GM19438 (cell line): ENCODE data around the gene TSNAXIP1.

Experiments
- ATAC-seq: cut with Tn5 transposase; IDR thresholded peaks from one replicate; pipeline ENCODE4 v1.9.1; 2021; ENCODE audit warnings: low read depth; ENCODE audit not compliant: unreplicated experiment

TSNAXIP1 gene

GRCh38 chr16:67806428-67807147, at the start of gene TSNAXIP1, which contains the start of gene RANBP10:
TSNAXIP1 (plus strand) TSS chr16:67806889; CDS start chr16:67807150, 261 bp downstream.
RANBP10 (minus strand) TSS chr16:67806560; CDS start chr16:67806536, 24 bp downstream.
- ATAC-seq: peak; percentile 93

- no peak for ATAC-seq
Observed at GRCh38 chr16:67758006-67758405, 48.7 kb upstream of the TSNAXIP1 start.

DNA sequence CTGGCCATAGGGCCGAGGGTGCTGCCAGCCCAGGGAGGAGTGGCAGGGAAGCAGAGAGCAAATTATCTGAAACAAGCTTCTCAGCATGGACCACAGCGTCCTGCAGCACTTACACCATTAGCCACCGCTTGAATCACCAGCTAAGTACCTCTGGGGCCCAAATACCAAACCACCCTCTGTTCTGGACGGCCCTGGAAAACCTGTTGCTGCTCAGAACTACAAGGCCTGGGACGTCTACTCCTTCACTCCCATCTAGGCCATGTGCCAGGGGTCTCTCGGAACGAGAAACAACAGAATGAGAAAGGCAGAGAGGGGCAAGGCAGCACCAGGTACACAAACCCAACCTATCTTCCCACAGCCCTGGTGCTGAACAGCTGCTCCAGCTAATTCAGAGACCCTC, 47.7 kb upstream of the TSNAXIP1 start:
- no peak for ATAC-seq

GRCh38 chr16:67760206-67760955, 46.3 kb upstream of the TSNAXIP1 start:
- ATAC-seq: no peak

GRCh38 chr16:67760956-67761230, 45.8 kb upstream of the TSNAXIP1 start:
- ATAC-seq: no peak

DNA sequence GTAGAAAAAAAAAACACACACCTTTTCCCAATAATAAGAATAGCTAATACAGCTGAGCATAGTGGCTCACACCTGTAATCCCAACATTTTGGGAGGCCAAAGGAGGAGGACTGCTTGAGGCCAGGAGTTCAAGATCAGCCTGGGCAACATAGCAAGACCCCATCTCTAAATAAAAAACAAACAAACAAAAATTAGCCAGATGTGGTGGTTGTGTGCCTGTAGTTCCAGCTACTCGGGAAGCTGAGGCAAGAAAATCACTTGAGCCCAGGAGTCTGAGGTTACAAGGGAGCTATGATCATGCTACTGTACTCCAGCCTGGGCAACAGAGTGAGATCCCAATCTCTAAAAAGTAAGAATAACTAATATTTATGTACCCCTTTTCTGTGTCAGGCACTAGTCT, 44.8 kb upstream of the TSNAXIP1 start:
- ATAC-seq: no peak

- no peak for ATAC-seq
Observed at GRCh38 chr16:67762385-67762784, 44.3 kb upstream of the TSNAXIP1 start.

GRCh38 chr16:67763066-67763465, 43.6 kb upstream of the TSNAXIP1 start:
- no peak for ATAC-seq

DNA sequence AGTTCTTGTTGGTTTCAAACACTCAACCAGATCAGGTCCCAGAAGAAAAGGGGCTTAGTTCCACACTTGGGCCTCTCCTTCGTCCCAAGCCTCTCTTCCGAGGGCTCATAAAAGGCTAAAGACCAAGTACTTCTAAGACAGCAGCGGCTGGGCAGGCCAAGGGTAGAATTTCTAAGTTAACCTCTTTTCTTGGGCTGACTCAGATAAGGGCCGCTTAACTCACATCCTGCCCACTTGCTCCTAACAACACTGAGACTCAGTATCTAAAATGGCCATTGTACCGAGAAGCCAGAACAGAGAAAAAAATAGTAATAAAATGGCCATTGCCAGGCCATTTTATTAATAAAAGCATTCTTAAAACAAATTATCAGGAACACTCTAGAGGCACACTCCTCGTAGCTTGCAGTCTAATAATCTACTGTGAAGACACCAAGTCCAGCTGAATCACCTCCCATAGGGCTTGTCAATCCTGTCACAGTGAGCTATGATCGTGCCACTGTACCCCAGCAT, 42.5 kb upstream of the TSNAXIP1 start:
- ATAC-seq: no peak

GRCh38 chr16:67766291-67766690, 40.4 kb upstream of the TSNAXIP1 start:
- no peak for ATAC-seq

- no peak for ATAC-seq
Observed at GRCh38 chr16:67767953-67768352, 38.7 kb upstream of the TSNAXIP1 start.

DNA sequence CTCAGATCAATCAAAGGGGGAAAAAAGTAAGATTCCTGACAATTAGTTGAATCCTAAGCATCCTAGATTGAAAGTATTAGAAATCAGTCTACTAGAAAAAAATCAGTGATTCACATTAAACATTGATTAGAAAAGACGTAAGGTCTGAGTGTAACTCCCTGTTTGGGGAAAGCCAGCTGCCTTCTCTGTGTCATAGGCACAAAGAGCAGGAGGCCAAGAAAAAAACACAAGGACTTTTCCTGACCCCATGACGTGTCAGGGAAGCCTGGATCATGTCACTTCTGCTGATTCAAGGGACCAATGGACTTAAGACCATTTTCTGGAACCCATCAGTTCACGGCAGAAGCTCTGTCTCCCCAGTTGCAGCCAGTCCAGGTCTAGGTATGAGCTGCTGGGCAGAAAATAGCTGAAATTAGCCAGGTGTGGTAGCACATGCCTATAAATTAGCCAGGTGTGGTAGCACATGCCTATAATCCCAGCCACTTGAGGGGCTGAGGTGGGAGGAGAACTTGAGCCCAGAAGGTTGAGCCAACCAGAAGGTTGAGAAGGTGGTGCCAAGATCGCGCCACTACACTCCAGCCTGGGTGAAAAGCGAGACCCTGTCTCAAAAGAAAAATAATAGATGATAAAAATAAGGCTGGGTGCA, 36.2 kb upstream of the TSNAXIP1 start:
- no peak for ATAC-seq

GRCh38 chr16:67773099-67773498, 33.6 kb upstream of the TSNAXIP1 start:
- ATAC-seq: no peak

DNA sequence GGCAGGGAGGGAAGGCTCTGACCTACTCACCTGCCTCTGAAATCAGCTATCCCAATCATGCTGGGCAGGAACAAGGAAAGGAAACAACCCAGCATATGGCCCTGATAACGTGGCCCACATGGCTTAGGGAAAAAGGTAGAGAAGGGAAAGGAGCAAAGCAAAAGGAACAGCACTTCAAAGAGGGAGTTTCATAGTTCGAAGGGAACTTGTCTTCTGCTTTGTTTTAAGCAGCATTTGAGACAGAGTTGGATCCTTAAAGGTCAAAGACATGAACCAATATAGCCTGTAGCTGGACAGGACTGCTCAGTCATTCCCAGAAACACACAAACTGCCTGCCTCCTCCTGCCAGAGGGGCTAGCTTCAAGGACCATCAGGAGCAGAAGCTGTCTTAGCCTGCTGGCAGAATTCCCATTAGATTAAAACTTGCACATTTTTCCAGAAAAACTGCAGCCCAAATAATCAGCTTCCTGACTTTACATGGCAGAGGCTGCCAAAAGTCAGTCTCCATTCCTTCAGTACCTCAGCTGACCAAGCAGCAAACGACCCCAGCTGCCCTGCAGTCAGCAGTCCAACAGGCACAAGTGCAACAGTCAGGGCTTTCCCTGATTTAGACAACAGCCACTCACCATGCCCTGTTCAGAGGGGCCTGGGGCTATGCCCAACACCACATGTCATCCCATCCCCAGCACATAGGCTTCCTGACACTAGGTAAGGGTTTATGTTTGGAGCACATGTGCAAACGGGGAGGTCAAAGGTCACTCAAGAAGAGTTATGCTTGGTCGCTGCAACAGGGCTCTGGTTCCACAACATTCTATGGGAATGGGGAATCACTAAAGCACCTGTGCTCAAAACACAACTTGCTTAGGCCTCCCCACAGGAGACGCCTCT, 32.9 kb upstream of the TSNAXIP1 start:
- ATAC-seq: no peak

DNA sequence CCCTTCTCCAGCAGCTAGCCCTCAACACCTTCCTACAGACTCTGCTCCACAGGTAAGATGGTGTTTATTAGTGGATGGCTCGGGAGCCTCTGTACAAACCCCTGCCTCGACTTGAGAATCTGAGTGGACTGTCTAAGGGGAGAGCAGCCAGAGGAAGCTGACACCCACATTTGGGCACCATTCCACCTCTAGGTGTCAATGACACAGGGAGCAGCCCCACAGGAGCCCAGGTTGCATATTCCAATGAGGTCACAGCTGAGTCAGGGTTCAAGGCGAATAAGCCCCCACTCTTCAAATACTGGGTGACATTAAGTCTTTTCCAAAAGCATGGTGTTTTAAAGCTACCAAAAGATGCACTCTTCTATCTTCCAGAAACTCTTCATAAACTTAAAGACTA, 32.2 kb upstream of the TSNAXIP1 start:
- no peak for ATAC-seq

DNA sequence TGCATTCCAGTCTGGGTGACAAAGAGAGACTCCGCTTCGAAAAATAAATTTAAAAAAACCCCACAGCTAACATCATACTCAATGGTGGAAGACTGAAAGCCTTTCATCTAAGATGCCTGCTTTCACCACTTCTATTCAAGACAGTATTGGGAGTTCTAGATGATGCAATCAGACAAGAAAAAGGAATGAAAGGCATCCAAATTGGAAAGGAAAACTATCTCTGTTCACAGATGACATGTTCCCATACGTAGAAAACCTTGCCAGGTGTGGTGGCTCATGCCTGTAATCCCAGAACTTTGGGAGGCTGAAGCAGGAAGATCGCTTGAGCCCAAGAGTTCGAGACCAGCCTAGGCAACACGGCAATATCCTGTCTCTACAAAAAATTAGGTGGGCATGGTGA, 31.4 kb upstream of the TSNAXIP1 start:
- ATAC-seq: no peak

GRCh38 chr16:67779256-67780014, 27.3 kb upstream of the TSNAXIP1 start:
- no peak for ATAC-seq

DNA sequence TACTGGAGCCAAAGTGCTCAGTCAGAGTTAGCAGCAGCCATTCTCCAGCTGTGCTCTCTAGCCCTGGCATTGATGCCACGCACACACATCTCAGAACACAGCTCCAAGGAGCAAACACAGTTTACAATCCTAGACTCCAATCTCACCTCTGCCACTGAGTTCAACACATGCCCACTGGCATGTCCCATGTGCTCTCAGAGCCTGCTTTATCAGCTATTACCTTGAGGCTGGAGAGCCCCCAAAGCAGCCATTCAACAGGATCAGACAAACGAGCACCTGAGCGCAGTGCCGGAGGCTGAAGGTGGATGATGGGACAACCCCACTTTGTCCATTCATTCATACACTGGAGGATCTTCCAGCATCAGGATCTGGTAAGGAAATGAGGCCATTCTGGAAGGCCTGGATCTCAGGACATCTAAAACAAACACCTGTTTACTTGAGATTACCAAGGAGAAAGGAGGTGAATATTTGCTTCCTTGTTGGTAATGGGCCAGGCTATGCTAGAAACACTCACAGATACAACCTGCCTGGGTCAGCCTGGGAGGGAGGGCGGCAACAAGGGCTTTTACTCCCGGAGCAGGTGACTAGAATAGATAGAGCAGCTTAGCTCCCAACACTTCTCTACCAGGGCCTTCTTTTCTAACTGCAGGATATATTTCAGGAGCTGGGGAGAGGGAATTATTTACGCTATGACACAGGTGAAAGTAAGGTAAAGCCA, 25.7 kb upstream of the TSNAXIP1 start:
- no peak for ATAC-seq

GRCh38 chr16:67781565-67781921, 25.1 kb upstream of the TSNAXIP1 start:
- ATAC-seq: no peak
